Peyer's patch (tissue), 4 donors: ENCODE results near the gene MOK. TPM values are rescaled to one million over a fixed set of nuclear protein-coding genes. Genes with fewer than 3 reads are reported as not detected.

Experiments used
- DNase-seq, 3 donors: peaks; one replicate each; pipeline ENCODE4 v3.0.0-alpha.2; 2017 to 2019
- H3K27ac ChIP-seq, 4 donors: fragments of 200-600 bp; sonication (generic); one replicate each; pipeline ENCODE4 v1.5.1; 2016 to 2019
- H3K27me3 ChIP-seq, 2 donors: fragments of 200-600 bp; sonication (generic); one replicate each; pipeline ENCODE4 v1.5.1; 2019
- H3K36me3 ChIP-seq, 3 donors: fragments of 200-600 bp; sonication (generic); one replicate each; pipeline ENCODE4 v1.5.1; 2016 to 2019
- H3K4me1 ChIP-seq, 4 donors: fragments of 200-600 bp; sonication (generic); one replicate each; pipeline ENCODE4 v1.5.1; 2016 to 2019
- H3K4me3 ChIP-seq, 4 donors: fragments of 200-600 bp; sonication (generic); 1 replicate in 3 of 4; 2 replicates in 1 of 4; pipeline ENCODE4 v1.5.1; 2016 to 2019; ENCODE audit warnings: mild to moderate bottlenecking in 1 of 4
- H3K9me3 ChIP-seq, 4 donors: fragments of 200-600 bp; sonication (generic); one replicate each; pipeline ENCODE4 v1.5.1; 2016 to 2019; ENCODE audit warnings: mild to moderate bottlenecking in 1 of 4
- POLR2A ChIP-seq, 2 donors: fragments of 450-650 bp; IDR thresholded peaks; one replicate each; pipeline ENCODE4 v1.5.1; 2017; ENCODE audit warnings: antibody characterized with exemption in 2 of 2, mild to moderate bottlenecking in 2 of 2, moderate library complexity in 2 of 2
- total RNA-seq, 4 donors: library from RNA; depleted of rRNA; stranded (reverse); fragments of >200 nt; gene quantifications; one replicate each; pipeline ENCODE4 v1.1.0, GENCODE V29; 2016
- TF ChIP-seq, protein P1 (sequence below), 6 experiments: fragments of 450-650 bp in 4 of 6; fragments of 200-600 bp in 2 of 6; sonication (generic) in 1 of 6; IDR thresholded peaks; one replicate each; pipeline ENCODE4 v1.5.1; 2017 to 2019; ENCODE audit warnings: antibody characterized with exemption in 6 of 6, mild to moderate bottlenecking in 3 of 6, moderate library complexity in 1 of 6

The MOK gene
- total RNA-seq, 4 donors from 2014 or later = 4.6 to 30.5 (median 14.6) TPM

DNA sequence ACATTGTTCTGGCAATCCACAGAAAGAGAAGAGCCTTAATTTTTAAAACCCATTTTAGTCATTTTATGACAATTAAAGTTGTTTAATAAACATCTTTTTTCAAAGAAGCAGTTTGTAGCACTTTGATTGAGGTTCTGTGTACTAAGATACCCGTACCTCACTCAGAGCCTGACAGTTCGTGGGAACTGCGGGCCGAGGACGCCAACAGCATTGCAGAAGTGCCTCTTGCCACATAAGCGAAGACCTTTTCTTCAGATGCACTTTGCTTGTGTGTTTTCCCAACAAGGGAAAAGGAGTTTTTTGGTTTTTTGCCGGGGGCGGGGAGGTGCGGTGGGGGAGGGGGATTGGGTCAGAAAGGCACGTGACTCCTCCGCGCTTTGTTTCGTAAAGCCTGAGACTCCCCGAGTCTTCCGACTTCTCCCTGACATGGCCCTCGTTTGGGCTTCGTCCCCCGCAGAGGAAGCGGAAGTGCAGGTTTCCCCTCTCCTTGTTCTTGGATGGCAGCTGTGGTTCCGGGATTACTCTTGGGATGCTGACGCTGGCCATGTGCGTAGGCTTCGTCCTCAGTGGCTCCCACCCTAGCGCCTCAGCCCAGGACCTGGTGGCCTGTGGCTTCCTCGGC is 94.4 kb downstream of the MOK start:
- DNase-seq = peak in 2 of 3 donors; percentile 20 to 37
- H3K4me1 ChIP-seq = no peaks in the 10 kb centered on the region
- H3K27ac ChIP-seq = no peak overlapping the region
- H3K27me3 ChIP-seq = no peaks in the 10 kb centered on the region
- H3K4me3 ChIP-seq = no peak overlapping the region
- TF ChIP-seq, protein P1, sequence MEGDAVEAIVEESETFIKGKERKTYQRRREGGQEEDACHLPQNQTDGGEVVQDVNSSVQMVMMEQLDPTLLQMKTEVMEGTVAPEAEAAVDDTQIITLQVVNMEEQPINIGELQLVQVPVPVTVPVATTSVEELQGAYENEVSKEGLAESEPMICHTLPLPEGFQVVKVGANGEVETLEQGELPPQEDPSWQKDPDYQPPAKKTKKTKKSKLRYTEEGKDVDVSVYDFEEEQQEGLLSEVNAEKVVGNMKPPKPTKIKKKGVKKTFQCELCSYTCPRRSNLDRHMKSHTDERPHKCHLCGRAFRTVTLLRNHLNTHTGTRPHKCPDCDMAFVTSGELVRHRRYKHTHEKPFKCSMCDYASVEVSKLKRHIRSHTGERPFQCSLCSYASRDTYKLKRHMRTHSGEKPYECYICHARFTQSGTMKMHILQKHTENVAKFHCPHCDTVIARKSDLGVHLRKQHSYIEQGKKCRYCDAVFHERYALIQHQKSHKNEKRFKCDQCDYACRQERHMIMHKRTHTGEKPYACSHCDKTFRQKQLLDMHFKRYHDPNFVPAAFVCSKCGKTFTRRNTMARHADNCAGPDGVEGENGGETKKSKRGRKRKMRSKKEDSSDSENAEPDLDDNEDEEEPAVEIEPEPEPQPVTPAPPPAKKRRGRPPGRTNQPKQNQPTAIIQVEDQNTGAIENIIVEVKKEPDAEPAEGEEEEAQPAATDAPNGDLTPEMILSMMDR (IDR thresholded peaks at IDR 0.05) = no peak
- TF ChIP-seq POLR2A (IDR thresholded peaks at IDR 0.05) = no peak
- peaks cover 0 to 63% (median 0%) of the 10 kb centered on the region in 3 donors for H3K36me3 ChIP-seq
- H3K9me3 ChIP-seq = no peaks in the 10 kb centered on the region

DNA sequence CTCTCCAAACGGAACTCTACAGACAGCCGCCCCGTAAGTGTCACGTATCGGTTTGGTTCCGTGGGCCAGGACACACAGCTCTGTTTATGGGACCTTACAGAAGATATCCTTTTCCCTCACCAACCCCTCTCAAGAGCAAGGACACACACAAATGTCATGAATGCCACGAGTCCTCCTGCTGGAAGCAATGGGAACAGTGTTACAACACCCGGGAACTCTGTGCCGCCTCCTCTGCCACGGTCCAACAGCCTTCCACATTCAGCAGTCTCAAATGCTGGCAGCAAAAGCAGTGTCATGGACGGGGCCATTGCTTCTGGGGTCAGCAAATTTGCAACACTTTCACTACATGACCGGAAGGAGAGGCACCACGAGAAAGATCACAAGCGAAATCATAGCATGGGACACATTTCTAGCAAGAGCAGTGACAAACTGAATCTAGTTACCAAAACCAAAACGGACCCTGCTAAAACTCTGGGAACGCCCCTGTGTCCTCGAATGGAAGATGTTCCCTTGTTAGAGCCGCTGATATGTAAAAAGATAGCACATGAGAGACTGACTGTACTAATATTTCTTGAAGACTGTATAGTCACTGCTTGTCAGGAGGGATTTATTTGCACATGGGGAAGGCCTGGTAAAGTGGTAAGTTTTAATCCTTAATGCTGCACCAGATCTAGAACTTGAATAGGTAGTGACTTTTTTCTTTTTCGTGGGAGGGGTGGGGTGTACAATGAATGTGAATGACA is 95.6 kb downstream of the MOK start:
- H3K9me3 ChIP-seq = no peaks in the 10 kb centered on the region
- H3K27me3 ChIP-seq = no peaks in the 10 kb centered on the region
- no peak overlapping the region for H3K27ac ChIP-seq
- TF ChIP-seq, protein P1 (IDR thresholded peaks at IDR 0.05) = peak in 3 of 6 experiments; percentile 14 to 30 (median 27)
- no peak for TF ChIP-seq POLR2A (IDR thresholded peaks at IDR 0.05)
- DNase-seq = peak in 2 of 3 donors; percentile 33 to 40
- no peaks in the 10 kb centered on the region for H3K4me1 ChIP-seq
- H3K4me3 ChIP-seq = no peak overlapping the region
- peaks cover 0 to 74% (median 0%) of the 10 kb centered on the region in 3 donors for H3K36me3 ChIP-seq

DNA sequence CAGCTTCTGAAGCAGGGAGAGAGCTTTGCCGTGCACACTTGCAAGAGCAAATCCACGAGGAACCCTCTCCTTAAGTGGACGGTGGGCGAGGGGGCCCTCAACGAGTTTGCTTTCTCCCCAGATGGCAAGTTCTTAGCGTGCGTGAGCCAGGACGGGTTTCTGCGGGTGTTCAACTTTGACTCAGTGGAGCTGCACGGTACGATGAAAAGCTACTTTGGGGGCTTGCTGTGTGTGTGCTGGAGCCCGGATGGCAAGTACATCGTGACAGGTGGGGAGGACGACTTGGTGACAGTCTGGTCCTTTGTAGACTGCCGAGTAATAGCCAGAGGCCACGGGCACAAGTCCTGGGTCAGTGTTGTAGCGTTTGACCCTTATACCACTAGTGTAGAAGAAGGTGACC is 96.2 kb downstream of the MOK start:
- TF ChIP-seq, protein P1 (IDR thresholded peaks at IDR 0.05) = no peak
- no peak for TF ChIP-seq POLR2A (IDR thresholded peaks at IDR 0.05)
- peak in 2 of 3 donors; percentile 30 to 42 for DNase-seq
- H3K9me3 ChIP-seq = no peaks in the 10 kb centered on the region
- H3K36me3 ChIP-seq = peaks cover 0 to 81% (median 0%) of the 10 kb centered on the region in 3 donors
- no peak overlapping the region for H3K27ac ChIP-seq
- H3K4me3 ChIP-seq = no peak overlapping the region
- H3K27me3 ChIP-seq = no peaks in the 10 kb centered on the region
- no peaks in the 10 kb centered on the region for H3K4me1 ChIP-seq

DNA sequence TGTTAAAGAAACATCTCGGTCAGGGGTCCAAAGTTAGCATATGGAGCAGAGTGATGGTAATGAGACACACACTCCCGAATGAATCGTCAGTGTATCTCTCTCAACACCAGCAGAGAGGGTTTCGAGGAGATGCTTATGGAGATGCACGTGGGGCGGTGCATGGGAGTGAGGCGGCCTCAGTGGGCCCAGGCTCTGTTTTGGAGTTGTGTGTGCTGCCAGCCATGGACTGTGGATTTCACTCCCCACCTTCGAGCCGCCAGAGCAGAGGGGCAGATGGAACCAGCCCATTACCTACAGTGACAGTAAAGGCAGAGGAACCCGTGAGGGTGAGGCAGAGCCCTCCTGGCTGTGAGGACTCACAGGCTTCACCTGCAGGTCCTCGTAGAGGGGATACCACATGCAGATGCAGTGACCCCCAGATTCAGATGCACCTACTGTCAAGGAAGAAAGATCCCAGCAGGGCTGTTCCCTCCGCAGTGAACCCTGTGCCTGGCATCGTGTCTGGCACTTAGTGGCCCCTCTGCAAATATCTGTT is 97.1 kb downstream of the MOK start:
- Histone ChIP-seq H3K4me1 (no peaks in the 10 kb centered on the region), H3K27ac (no peak overlapping the region), H3K4me3 (no peak overlapping the region), H3K36me3 (peaks cover 0 to 86% (median 0%) of the 10 kb centered on the region in 3 donors), H3K27me3 (no peaks in the 10 kb centered on the region), H3K9me3 (no peaks in the 10 kb centered on the region)
- DNase-seq = peak in 1 of 3 donors; percentile 21
- no peak for TF ChIP-seq POLR2A (IDR thresholded peaks at IDR 0.05)
- TF ChIP-seq, protein P1 (IDR thresholded peaks at IDR 0.05) = no peak

DNA sequence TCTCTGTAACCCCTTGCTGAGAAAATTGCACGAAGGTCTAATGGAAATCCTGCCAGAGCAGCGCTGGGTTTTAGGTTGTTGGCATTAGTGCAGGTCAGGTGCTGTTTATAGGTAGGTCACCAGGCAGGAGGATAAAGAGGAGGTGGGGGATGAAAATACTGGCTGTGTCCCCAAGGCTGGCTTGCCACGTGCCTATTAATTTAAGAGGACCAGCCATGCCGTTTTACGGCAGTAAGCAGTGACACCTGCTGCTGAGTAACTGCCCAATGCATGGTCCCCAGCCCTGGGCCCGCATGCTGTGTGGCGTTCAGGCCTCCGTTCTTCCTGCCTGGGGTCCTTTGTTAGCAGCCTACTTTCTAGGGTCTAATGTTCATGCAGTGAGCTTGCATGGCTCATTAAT is 98.0 kb downstream of the MOK start:
- no peak overlapping the region for H3K4me3 ChIP-seq
- no peaks in the 10 kb centered on the region for H3K4me1 ChIP-seq
- DNase-seq = peak in 1 of 3 donors; percentile 30
- H3K9me3 ChIP-seq = no peaks in the 10 kb centered on the region
- H3K36me3 ChIP-seq = peaks cover 0 to 88% (median 0%) of the 10 kb centered on the region in 3 donors
- H3K27me3 ChIP-seq = no peaks in the 10 kb centered on the region
- no peak overlapping the region for H3K27ac ChIP-seq
- TF ChIP-seq POLR2A (IDR thresholded peaks at IDR 0.05) = no peak
- TF ChIP-seq, protein P1 (IDR thresholded peaks at IDR 0.05) = no peak
